GM23248 (cell line): ENCODE measurements around the gene CALM1. TPM values are rescaled to one million over a fixed set of nuclear protein-coding genes. Genes with fewer than 3 reads are reported as not detected.

Source experiments
- DNase-seq: peaks from one replicate; pipeline ENCODE4 v3.0.0-alpha.2; 2015
- H2AFZ ChIP-seq: fragments of 200-600 bp; sonication (generic); 2 replicates; pipeline ENCODE4 v1.6.1; 2016; ENCODE audit warnings: antibody characterized with exemption
- H3F3A ChIP-seq: fragments of 200-600 bp; sonication (generic); 2 replicates; pipeline ENCODE4 v1.6.1; 2016; ENCODE audit warnings: mild to moderate bottlenecking, antibody characterized with exemption, mixed run types; ENCODE audit not compliant: insufficient read depth
- H3K27ac ChIP-seq: fragments of 200-600 bp; sonication (generic); 2 replicates; pipeline ENCODE4 v1.5.1; 2016; ENCODE audit warnings: mild to moderate bottlenecking
- H3K27me3 ChIP-seq: fragments of 200-600 bp; sonication (generic); replicated peaks from 2 replicates; pipeline ENCODE4 v1.6.1; 2016; ENCODE audit warnings: mild to moderate bottlenecking; ENCODE audit not compliant: insufficient read depth
- H3K36me3 ChIP-seq: fragments of 200-600 bp; sonication (generic); 2 replicates; pipeline ENCODE4 v1.6.1; 2016; ENCODE audit warnings: low read depth, mild to moderate bottlenecking
- H3K4me1 ChIP-seq: fragments of 200-600 bp; sonication (generic); 2 replicates; pipeline ENCODE4 v1.6.1; 2016; ENCODE audit warnings: mild to moderate bottlenecking; ENCODE audit not compliant: insufficient read depth
- H3K4me2 ChIP-seq: fragments of 200-600 bp; sonication (generic); one replicate; pipeline ENCODE4 v1.6.1; 2016; ENCODE audit warnings: mild to moderate bottlenecking; ENCODE audit not compliant: unreplicated experiment
- H3K4me3 ChIP-seq: fragments of 200-600 bp; sonication (generic); 2 replicates; pipeline ENCODE4 v1.5.1; 2016; ENCODE audit warnings: mild to moderate bottlenecking
- H3K79me2 ChIP-seq: fragments of 200-600 bp; sonication (generic); 2 replicates; pipeline ENCODE4 v1.6.1; 2016; ENCODE audit warnings: mild to moderate bottlenecking; ENCODE audit not compliant: insufficient read depth
- H3K9ac ChIP-seq: fragments of 200-600 bp; sonication (generic); 2 replicates; pipeline ENCODE4 v1.6.1; 2016; ENCODE audit warnings: mild to moderate bottlenecking
- H3K9me2 ChIP-seq: fragments of 200-600 bp; sonication (generic); 2 replicates; pipeline ENCODE4 v1.6.1; 2016; ENCODE audit warnings: mixed run types, mild to moderate bottlenecking, moderate library complexity; ENCODE audit not compliant: insufficient read depth
- H3K9me3 ChIP-seq: fragments of 200-600 bp; sonication (generic); one replicate; pipeline ENCODE4 v1.6.1; 2017; ENCODE audit warnings: low read depth
- H4K20me1 ChIP-seq: fragments of 200-600 bp; sonication (generic); 2 replicates; pipeline ENCODE4 v1.6.0; 2016; ENCODE audit not compliant: insufficient read depth
- EZH2 ChIP-seq: fragments of 200-600 bp; sonication (generic); IDR thresholded peaks from 2 replicates; pipeline ENCODE4 v1.6.1; 2018; ENCODE audit warnings: antibody characterized with exemption, mild to moderate bottlenecking; ENCODE audit not compliant: insufficient read depth, poor library complexity, severe bottlenecking
- EZH2phosphoT487 ChIP-seq: fragments of 200-600 bp; sonication (generic); IDR thresholded peaks from 2 replicates; pipeline ENCODE4 v1.6.1; 2018; ENCODE audit warnings: antibody characterized with exemption, moderate library complexity, mild to moderate bottlenecking, low read depth; ENCODE audit not compliant: insufficient read depth
- WGBS, 2 experiments: methylation state at CpG; one replicate each; pipeline ENCODE4 v1.1.6; 2015 to 2017; ENCODE audit warnings: low lambda C conversion rate in 2 of 2, low coverage in 1 of 2; ENCODE audit errors: missing lambda C conversion rate in 2 of 2; 5-methylcytosine and 5-hydroxymethylcytosine counted together
- in situ Hi-C: fragments of 300-500 bp; cut with MboI; formaldehyde crosslinking; loops from 2 replicates; pipeline ENCODE4 v1.15.0; 2020
- polyA plus RNA-seq: library from polyadenylated mRNA; unstranded; fragments of >200 nt; fragmentation: Nextera tagmentation; extraction: Ambion mirVana; gene quantifications from 2 replicates; pipeline ENCODE4 v1.2.1, GENCODE V29; 2016
- total RNA-seq: library from RNA; depleted of rRNA; stranded (reverse); fragments of >200 nt; shearing (Covaris generic); gene quantifications from 2 replicates; pipeline ENCODE4 v1.2.3, GENCODE V29; 2014

The CALM1 gene
- total and polyA plus RNA-seq, 2 experiments from 2014 or later: 281 to 782 TPM

GRCh38 chr14:90427848-90428426, 31.1 kb downstream of the CALM1 start:
- H3K9me3 ChIP-seq: no peaks in the 10 kb centered on the region
- H3K27ac ChIP-seq: no peak overlapping the region

DNA sequence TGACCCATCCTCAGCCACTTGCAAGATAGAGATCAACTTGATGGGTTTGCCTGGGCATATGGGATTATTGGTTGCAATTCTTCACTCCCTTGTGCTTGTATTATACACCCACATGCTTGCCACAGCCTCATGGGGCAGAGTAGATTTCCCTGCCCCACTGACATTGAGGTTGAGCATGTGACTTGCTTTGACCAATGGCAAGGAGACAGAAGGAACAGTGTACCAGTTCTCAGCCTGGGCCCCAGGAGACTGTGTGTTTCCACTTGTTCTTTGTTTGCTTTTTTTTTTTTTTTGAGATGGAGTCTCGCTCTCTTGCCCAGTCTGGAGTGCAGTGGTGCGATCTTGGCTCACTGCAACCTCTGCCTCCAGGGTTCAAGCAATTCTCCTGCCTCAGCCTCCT, 31.8 kb downstream of the CALM1 start:
- H3K4me2 ChIP-seq: no peak overlapping the region
- no peaks in the 10 kb centered on the region for H4K20me1 ChIP-seq
- no peak overlapping the region for H3K9ac ChIP-seq
- no peaks in the 10 kb centered on the region for H3K9me2 ChIP-seq
- no peaks in the 10 kb centered on the region for H3K79me2 ChIP-seq
- H3K9me3 ChIP-seq: no peaks in the 10 kb centered on the region
- H3K36me3 ChIP-seq: no peaks in the 10 kb centered on the region
- no peak for DNase-seq
- 60 to 63% methylated on average over 2 of the region's 2 CpGs for WGBS, 2 experiments
- no peak overlapping the region for H2AFZ ChIP-seq
- TF ChIP-seq EZH2 (no peak), EZH2phosphoT487 (no peak)
- H3K27me3 ChIP-seq: no peaks in the 10 kb centered on the region; the same call in none of the 2 replicates
- no peaks in the 10 kb centered on the region for H3F3A ChIP-seq
- H3K4me1 ChIP-seq: no peaks in the 10 kb centered on the region
- no peak overlapping the region for H3K27ac ChIP-seq
- no peak overlapping the region for H3K4me3 ChIP-seq
- in situ Hi-C loops: no loop called here

More at GRCh38 chr14:90427848-90428426, 31.1 kb downstream of the CALM1 start:
- Histone ChIP-seq H3K9me2 (no peaks in the 10 kb centered on the region), H3K4me1 (no peaks in the 10 kb centered on the region), H3K36me3 (no peaks in the 10 kb centered on the region), H3K4me3 (no peak overlapping the region), H3K4me2 (no peak overlapping the region), H3K27me3 (no peaks in the 10 kb centered on the region; the same call in 1 of the 2 replicates), H3K79me2 (no peaks in the 10 kb centered on the region), H2AFZ (no peak overlapping the region), H4K20me1 (no peaks in the 10 kb centered on the region), H3F3A (no peaks in the 10 kb centered on the region), H3K9ac (no peak overlapping the region)
- in situ Hi-C loops: no loop called here
- DNase-seq: no peak
- WGBS, 2 experiments: 59 to 64% methylated on average over 12 of the region's 12 CpGs
- no peak for TF ChIP-seq EZH2

DNA sequence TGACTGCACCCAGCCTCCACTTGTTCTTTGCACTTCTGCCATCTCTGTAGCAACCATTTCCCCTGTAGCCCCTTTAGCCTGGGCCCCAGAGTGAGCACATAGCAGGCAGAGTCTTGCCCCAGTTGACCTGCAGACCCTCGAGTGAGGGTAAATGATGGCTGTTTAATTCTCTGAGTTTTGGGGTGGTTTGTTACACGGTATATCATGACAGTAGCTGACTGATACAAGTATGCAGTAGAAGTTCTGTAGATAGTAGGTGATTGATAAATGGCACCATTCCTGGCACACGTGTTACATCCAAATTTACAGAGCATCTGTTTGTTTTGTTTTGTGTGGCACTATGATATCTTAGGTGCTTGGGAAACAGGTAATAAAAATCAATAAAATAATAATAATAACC, 32.4 kb downstream of the CALM1 start:
- H3K27ac ChIP-seq: no peak overlapping the region
- H3K4me3 ChIP-seq: no peak overlapping the region
- no peak overlapping the region for H3K9ac ChIP-seq
- no peak for DNase-seq
- no peaks in the 10 kb centered on the region for H4K20me1 ChIP-seq
- H3K27me3 ChIP-seq: no peaks in the 10 kb centered on the region; the same call in none of the 2 replicates
- TF ChIP-seq EZH2phosphoT487 (no peak), EZH2 (no peak)
- in situ Hi-C loops: no loop called here
- H3K9me3 ChIP-seq: no peaks in the 10 kb centered on the region
- H3K4me2 ChIP-seq: no peak overlapping the region
- WGBS, 2 experiments: 35 to 41% methylated on average over 3 of the region's 3 CpGs
- H3K79me2 ChIP-seq: no peaks in the 10 kb centered on the region
- H2AFZ ChIP-seq: no peak overlapping the region
- H3K36me3 ChIP-seq: no peaks in the 10 kb centered on the region
- no peaks in the 10 kb centered on the region for H3F3A ChIP-seq
- H3K4me1 ChIP-seq: no peaks in the 10 kb centered on the region
- H3K9me2 ChIP-seq: no peaks in the 10 kb centered on the region

- no peak overlapping the region for H3K4me3 ChIP-seq
- H3K4me2 ChIP-seq: no peak overlapping the region
- H3K27ac ChIP-seq: no peak overlapping the region
- no peaks in the 10 kb centered on the region for H3F3A ChIP-seq
- no peaks in the 10 kb centered on the region; the same call in none of the 2 replicates for H3K27me3 ChIP-seq
- H3K9me3 ChIP-seq: no peaks in the 10 kb centered on the region
- in situ Hi-C loops: no loop called here
- H3K79me2 ChIP-seq: no peaks in the 10 kb centered on the region
- H3K9me2 ChIP-seq: no peaks in the 10 kb centered on the region
- no peaks in the 10 kb centered on the region for H4K20me1 ChIP-seq
- H3K36me3 ChIP-seq: no peaks in the 10 kb centered on the region
- no peak overlapping the region for H2AFZ ChIP-seq
- H3K9ac ChIP-seq: no peak overlapping the region
- 47 to 49% methylated on average over 4 of the region's 4 CpGs for WGBS, 2 experiments
- no peaks in the 10 kb centered on the region for H3K4me1 ChIP-seq
- no peak for DNase-seq
- TF ChIP-seq EZH2phosphoT487 (no peak), EZH2 (no peak)
Measured at GRCh38 chr14:90429754-90430153, 32.9 kb downstream of the CALM1 start.
